ENCODE data around the gene JAML. TPM values are rescaled to one million over a fixed set of nuclear protein-coding genes. Genes with fewer than 3 reads are reported as not detected.

Gene JAML
- total and polyA plus RNA-seq, 9 of the 15 experiments (the other 6 are each of a cell fraction or from before 2014, with no cell fraction given): 0.05 to 0.32 (median 0.22) TPM; not detected in 4

DNA sequence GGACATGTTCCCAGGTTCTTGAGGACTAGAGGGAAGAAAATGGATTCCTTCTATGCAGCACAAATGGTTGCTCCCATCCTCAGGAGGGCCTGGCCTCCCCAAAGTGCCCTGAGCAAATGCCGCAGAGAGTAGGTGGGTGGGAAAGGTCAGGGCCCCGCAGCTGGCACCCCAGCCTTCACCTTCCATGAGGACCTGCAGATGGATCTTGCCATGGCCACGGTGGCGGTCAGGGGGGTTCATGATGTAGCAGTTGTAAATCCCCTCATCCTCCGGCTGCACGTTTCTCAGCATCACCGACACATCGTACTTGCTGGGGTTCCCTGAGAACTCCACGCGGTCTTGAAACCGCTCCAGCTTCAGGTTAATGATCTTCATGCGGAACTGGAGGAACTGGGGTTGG is 56.9 kb downstream of the JAML start (continued):
- TF ChIP-seq ZNF41 (CRISPR knock-in tag; conservative IDR thresholded peaks at IDR 0.05) (no peak), RFX1 (IDR thresholded peaks at IDR 0.05) (no peak), ZMIZ1 (IDR thresholded peaks at IDR 0.05; ENCODE audit: low read depth in 2 of 2, low read length in 2 of 2) (no peak), CTCF (IDR thresholded peaks at IDR 0.05 in 2 of 3, conservative IDR thresholded peaks at IDR 0.05 in 1 of 3; ENCODE audit: insufficient read depth in 2 of 3, low read depth in 1 of 3, low read length in 3 of 3) (no peak), SMARCB1 (IDR thresholded peaks at IDR 0.05; ENCODE audit: insufficient read length, low read depth) (no peak), PTTG1 (tag; IDR thresholded peaks at IDR 0.05; ENCODE audit: low read depth) (no peak)
